Measurements from ENCODE around the gene SOX6. TPM values are rescaled to one million over a fixed set of nuclear protein-coding genes. Genes with fewer than 3 reads are reported as not detected.

The SOX6 gene
- total RNA-seq, 6 experiments from 2014 or later, result 3.3 to 16.1 (median 7.8) TPM

DNA sequence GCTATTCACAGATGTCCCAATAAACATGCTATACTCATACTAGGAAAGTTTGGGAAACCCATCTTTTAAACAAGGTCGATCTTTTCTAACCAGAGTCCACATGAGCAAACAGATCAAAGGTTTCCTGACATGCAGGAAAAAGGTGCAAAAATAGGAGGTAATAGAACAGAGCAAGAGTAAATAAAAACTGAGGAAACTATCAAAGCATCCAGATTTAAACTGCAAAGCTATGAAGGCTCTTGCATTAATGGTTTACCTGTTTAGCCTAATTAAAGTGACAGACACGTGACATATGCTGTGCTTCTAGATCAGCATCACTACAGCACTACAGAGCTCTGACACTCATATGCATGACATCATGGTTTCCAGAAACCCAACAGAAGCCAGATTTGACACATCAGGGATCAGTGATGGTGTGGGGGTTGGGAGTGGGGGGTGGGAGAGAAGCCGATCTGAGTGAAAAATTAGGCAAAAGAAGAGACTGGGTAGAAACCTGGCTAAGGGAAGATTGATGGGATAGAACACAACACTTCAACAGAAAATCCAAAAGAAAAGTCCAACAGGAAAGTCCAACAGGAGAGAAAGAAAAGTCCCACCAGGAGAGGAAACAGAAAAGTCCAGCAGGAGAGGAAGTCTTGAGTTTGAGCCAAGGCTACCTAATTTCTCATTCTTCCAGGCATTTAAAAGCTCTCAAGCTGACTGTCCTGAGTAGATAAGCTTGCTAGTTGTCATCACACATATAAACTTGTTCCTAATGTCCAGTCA is 262.3 kb downstream of the SOX6 start:
- peaks cover 0 to 16% (median 7%) of the 10 kb centered on the region in 4 donors for H3K4me1 ChIP-seq
- no peak overlapping the region for H3K4me3 ChIP-seq
- no peaks in the 10 kb centered on the region for H3K9me3 ChIP-seq
- H3K27me3 ChIP-seq, result no peaks in the 10 kb centered on the region
- no peak for DNase-seq
- 34% methylated on average over 3 of the region's 3 CpGs for WGBS (ENCODE audit: insufficient coverage, low coverage, low lambda C conversion rate, missing lambda C conversion rate)
- ATAC-seq, result peak; percentile 82 to 92 (median 85)
- peak overlapping the region in 2 of 3 donors; percentile 35 to 66 for H3K27ac ChIP-seq
- intact Hi-C loops (cut with DNase I), result no loop called here
- H3K36me3 ChIP-seq, result no peaks in the 10 kb centered on the region
- no peak for TF ChIP-seq POLR2A (IDR thresholded peaks at IDR 0.05)
- TF ChIP-seq, protein P1, sequence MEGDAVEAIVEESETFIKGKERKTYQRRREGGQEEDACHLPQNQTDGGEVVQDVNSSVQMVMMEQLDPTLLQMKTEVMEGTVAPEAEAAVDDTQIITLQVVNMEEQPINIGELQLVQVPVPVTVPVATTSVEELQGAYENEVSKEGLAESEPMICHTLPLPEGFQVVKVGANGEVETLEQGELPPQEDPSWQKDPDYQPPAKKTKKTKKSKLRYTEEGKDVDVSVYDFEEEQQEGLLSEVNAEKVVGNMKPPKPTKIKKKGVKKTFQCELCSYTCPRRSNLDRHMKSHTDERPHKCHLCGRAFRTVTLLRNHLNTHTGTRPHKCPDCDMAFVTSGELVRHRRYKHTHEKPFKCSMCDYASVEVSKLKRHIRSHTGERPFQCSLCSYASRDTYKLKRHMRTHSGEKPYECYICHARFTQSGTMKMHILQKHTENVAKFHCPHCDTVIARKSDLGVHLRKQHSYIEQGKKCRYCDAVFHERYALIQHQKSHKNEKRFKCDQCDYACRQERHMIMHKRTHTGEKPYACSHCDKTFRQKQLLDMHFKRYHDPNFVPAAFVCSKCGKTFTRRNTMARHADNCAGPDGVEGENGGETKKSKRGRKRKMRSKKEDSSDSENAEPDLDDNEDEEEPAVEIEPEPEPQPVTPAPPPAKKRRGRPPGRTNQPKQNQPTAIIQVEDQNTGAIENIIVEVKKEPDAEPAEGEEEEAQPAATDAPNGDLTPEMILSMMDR (IDR thresholded peaks at IDR 0.05), result no peak

DNA sequence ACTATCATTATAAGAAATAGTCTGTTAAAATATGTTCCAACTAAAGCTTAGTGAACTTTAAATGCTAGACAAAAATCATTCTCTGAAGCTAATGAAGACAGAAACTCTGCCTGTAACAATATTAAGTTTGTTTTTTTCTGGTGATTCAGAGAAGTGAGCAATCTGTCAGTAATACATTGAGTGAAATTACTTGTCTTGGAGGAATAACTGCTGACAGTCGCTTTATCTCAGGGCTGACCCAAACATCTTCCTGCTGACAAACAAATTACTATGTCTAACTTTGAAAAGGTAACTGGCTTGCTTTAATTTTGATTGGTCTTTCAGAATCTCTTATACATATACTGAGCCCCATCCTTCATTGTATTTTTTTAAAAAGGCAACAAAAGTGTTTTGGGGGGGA is 264.5 kb downstream of the SOX6 start:
- Histone ChIP-seq H3K36me3 (no peaks in the 10 kb centered on the region), H3K4me3 (no peak overlapping the region), H3K9me3 (no peaks in the 10 kb centered on the region), H3K27me3 (no peaks in the 10 kb centered on the region), H3K4me1 (peaks cover 0 to 13% (median 5%) of the 10 kb centered on the region in 4 donors), H3K27ac (no peak overlapping the region)
- intact Hi-C loops (cut with DNase I), result no loop called here
- no peak for DNase-seq
- WGBS (ENCODE audit: insufficient coverage, low coverage, low lambda C conversion rate, missing lambda C conversion rate), result 67% methylated on average over 1 of the region's 1 CpG
- no peak for ATAC-seq
- no peak for TF ChIP-seq POLR2A (IDR thresholded peaks at IDR 0.05)
- TF ChIP-seq, protein P1 (IDR thresholded peaks at IDR 0.05), result no peak

DNA sequence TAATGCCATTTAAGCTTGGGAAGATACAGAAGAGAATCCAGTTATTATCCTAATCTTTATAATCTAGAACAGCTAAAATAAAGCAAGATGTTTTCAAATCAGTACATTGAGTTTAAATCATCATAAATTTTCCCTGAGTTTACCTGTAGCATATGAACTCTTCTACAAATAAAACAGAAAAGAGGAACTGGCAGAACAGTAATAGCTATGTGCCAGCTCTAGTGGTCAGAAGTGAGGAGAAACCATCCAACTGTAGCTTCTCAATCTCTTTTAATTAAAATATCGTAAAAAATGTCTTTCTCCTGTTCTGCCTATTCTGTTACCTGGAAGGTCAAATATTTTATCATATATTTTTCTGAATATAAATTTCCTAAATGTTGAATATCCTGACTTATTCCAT is 266.9 kb downstream of the SOX6 start:
- intact Hi-C loops (cut with DNase I), result no loop called here
- peaks cover 0 to 13% (median 4%) of the 10 kb centered on the region in 4 donors for H3K4me1 ChIP-seq
- TF ChIP-seq, protein P1 (IDR thresholded peaks at IDR 0.05), result no peak
- no peak for TF ChIP-seq POLR2A (IDR thresholded peaks at IDR 0.05)
- no peaks in the 10 kb centered on the region for H3K27me3 ChIP-seq
- ATAC-seq (no peak), DNase-seq (no peak)
- no peak overlapping the region for H3K4me3 ChIP-seq
- H3K9me3 ChIP-seq, result no peaks in the 10 kb centered on the region
- H3K36me3 ChIP-seq, result no peaks in the 10 kb centered on the region
- no peak overlapping the region for H3K27ac ChIP-seq
- 75% methylated on average over 1 of the region's 1 CpG for WGBS (ENCODE audit: insufficient coverage, low coverage, low lambda C conversion rate, missing lambda C conversion rate)

DNA sequence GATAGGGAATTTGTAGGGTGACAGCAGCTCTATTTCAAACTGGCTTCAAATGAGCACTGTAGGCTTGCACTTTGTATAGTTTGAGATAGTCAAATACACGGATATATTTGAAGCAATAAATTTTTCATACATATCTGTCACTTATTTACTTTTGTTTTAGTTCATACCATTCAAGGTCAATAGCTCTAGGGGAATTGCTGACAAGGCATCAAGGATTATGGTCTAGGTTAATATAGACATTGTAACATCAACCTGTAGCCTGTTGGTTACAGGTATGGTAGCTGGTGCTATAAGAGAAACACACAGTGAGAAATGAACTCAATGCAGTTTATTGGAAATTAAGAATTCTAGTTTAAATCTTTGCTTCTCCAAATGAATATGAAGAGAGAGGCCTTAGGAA is 267.6 kb downstream of the SOX6 start:
- intact Hi-C loops (cut with DNase I), result no loop called here
- H3K9me3 ChIP-seq, result no peaks in the 10 kb centered on the region
- TF ChIP-seq, protein P1 (IDR thresholded peaks at IDR 0.05), result no peak
- no peak for TF ChIP-seq POLR2A (IDR thresholded peaks at IDR 0.05)
- H3K4me3 ChIP-seq, result no peak overlapping the region
- ATAC-seq, result no peak
- no peaks in the 10 kb centered on the region for H3K27me3 ChIP-seq
- 56% methylated on average over 1 of the region's 1 CpG for WGBS (ENCODE audit: insufficient coverage, low coverage, low lambda C conversion rate, missing lambda C conversion rate)
- no peak overlapping the region for H3K27ac ChIP-seq
- no peak for DNase-seq
- peaks cover 0 to 10% (median 4%) of the 10 kb centered on the region in 4 donors for H3K4me1 ChIP-seq
- H3K36me3 ChIP-seq, result no peaks in the 10 kb centered on the region

All from right lobe of liver (tissue), 6 donors.